CD14-positive monocyte (primary cell): ENCODE measurements around the gene CCDC110. TPM values are rescaled to one million over a fixed set of nuclear protein-coding genes. Genes with fewer than 3 reads are reported as not detected.

Source experiments
- DNase-seq, 3 donors: peaks; one replicate each; pipeline ENCODE4 v3.0.0-alpha.2; 2011 to 2022
- H2AFZ ChIP-seq: 2 replicates; pipeline ENCODE4 v1.6.0; 2012; ENCODE audit warnings: mild to moderate bottlenecking, low read depth, low read length, inconsistent platforms; ENCODE audit not compliant: insufficient read depth, poor library complexity, severe bottlenecking
- H3K27ac ChIP-seq, 2 donors: 1 replicate in 1 of 2; 2 replicates in 1 of 2; pipeline ENCODE4 v1.5.1; 2012 to 2013; ENCODE audit warnings: low read length in 2 of 2, control low read depth in 1 of 2, inconsistent platforms in 1 of 2, low read depth in 1 of 2, mild to moderate bottlenecking in 1 of 2
- H3K27me3 ChIP-seq, 2 donors: one replicate each; pipeline versions ENCODE4 v1.6.0 to v1.6.1; 2011 to 2013; ENCODE audit warnings: low read length in 2 of 2; ENCODE audit not compliant: control insufficient read depth in 2 of 2, insufficient read depth in 2 of 2
- H3K36me3 ChIP-seq, 2 donors: replicated peaks in 1 of 2; 1 replicate in 1 of 2; 2 replicates in 1 of 2; pipeline versions ENCODE4 v1.5.1 to v1.6.1; 2012 to 2013; ENCODE audit warnings: low read length in 2 of 2, control low read depth in 1 of 2, inconsistent platforms in 1 of 2, mild to moderate bottlenecking in 1 of 2; ENCODE audit not compliant: insufficient read depth in 2 of 2, control insufficient read depth in 1 of 2
- H3K4me1 ChIP-seq, 2 donors: 1 replicate in 1 of 2; 2 replicates in 1 of 2; pipeline versions ENCODE4 v1.5.1 to v1.6.1; 2012 to 2013; ENCODE audit warnings: low read length in 2 of 2, control low read depth in 1 of 2, inconsistent platforms in 1 of 2, mild to moderate bottlenecking in 1 of 2, moderate library complexity in 1 of 2; ENCODE audit not compliant: insufficient read depth in 2 of 2, control insufficient read depth in 1 of 2
- H3K4me2 ChIP-seq: replicated peaks from 2 replicates; pipeline ENCODE3; 2012; ENCODE audit warnings: low read length, moderate library complexity, mild to moderate bottlenecking; ENCODE audit not compliant: poor library complexity, severe bottlenecking; ENCODE audit errors: extremely low read depth
- H3K4me3 ChIP-seq, 3 experiments: fragments of 200-600 bp in 1 of 3; sonication (generic) in 1 of 3; replicated peaks in 1 of 3; 1 replicate in 2 of 3; 2 replicates in 1 of 3; pipeline ENCODE4 v1.5.1; 2011 to 2013; ENCODE audit warnings: low read length in 3 of 3, mild to moderate bottlenecking in 3 of 3, control low read depth in 2 of 3, low read depth in 2 of 3, inconsistent platforms in 1 of 3, moderate library complexity in 1 of 3
- H3K79me2 ChIP-seq: 2 replicates; pipeline ENCODE4 v1.6.0; 2012; ENCODE audit warnings: mild to moderate bottlenecking, control low read depth, inconsistent platforms, low read length, moderate library complexity; ENCODE audit not compliant: insufficient read depth
- H3K9ac ChIP-seq: 2 replicates; pipeline ENCODE4 v1.6.0; 2017; ENCODE audit warnings: low read length, mild to moderate bottlenecking; ENCODE audit not compliant: insufficient read depth, poor library complexity, severe bottlenecking
- H3K9me3 ChIP-seq, 2 donors: replicated peaks in 1 of 2; 1 replicate in 1 of 2; 2 replicates in 1 of 2; pipeline versions ENCODE4 v1.5.1 to v1.6.1; 2012 to 2013; ENCODE audit warnings: low read length in 2 of 2, control low read depth in 1 of 2; ENCODE audit not compliant: control insufficient read depth in 1 of 2, insufficient read depth in 1 of 2
- H4K20me1 ChIP-seq: 2 replicates; pipeline ENCODE4 v1.6.0; 2012; ENCODE audit warnings: mild to moderate bottlenecking, low read length, control low read depth, moderate library complexity; ENCODE audit not compliant: insufficient read depth
- H3K27ac Mint-ChIP-seq, 7 donors: one replicate each; pipeline ENCODE4 v1.8.0; 2020; ENCODE audit warnings: mild to moderate bottlenecking in 7 of 7, mixed read lengths in 7 of 7, moderate library complexity in 6 of 7, inconsistent platforms in 2 of 7
- H3K27me3 Mint-ChIP-seq, 3 donors: one replicate each; pipeline ENCODE4 v1.8.0; 2021 to 2022; ENCODE audit warnings: low read depth in 3 of 3, mild to moderate bottlenecking in 3 of 3, mixed read lengths in 3 of 3, moderate library complexity in 3 of 3, inconsistent platforms in 1 of 3
- H3K36me3 Mint-ChIP-seq, 2 donors: one replicate each; pipeline ENCODE4 v1.8.0; 2020; ENCODE audit warnings: mixed read lengths in 2 of 2, inconsistent platforms in 1 of 2, mild to moderate bottlenecking in 1 of 2
- H3K4me1 Mint-ChIP-seq: one replicate; pipeline ENCODE4 v1.8.0; 2020; ENCODE audit warnings: mild to moderate bottlenecking, mixed read lengths
- H3K4me3 Mint-ChIP-seq, 2 donors: one replicate each; pipeline ENCODE4 v1.8.0; 2020; ENCODE audit warnings: mild to moderate bottlenecking in 2 of 2, mixed read lengths in 2 of 2, moderate library complexity in 1 of 2
- H3K9me3 Mint-ChIP-seq, 7 donors: one replicate each; pipeline ENCODE4 v1.8.0; 2020 to 2022; ENCODE audit warnings: mixed read lengths in 7 of 7, mild to moderate bottlenecking in 6 of 7, moderate library complexity in 6 of 7, inconsistent platforms in 2 of 7
- CTCF ChIP-seq: fragments of 200-600 bp; IDR thresholded peaks from one replicate; pipeline ENCODE4 v1.8.0; 2022; ENCODE audit warnings: antibody characterized with exemption, mild to moderate bottlenecking
- WGBS: methylation state at CpG from one replicate; pipeline ENCODE4 v1.1.5; 2013; ENCODE audit warnings: missing lambda C conversion rate; ENCODE audit not compliant: insufficient coverage; 5-methylcytosine and 5-hydroxymethylcytosine counted together
- intact Hi-C, 2 donors: fragments of 100-400 bp; cut with micrococcal nuclease; formaldehyde crosslinking; loops; one replicate each; pipeline versions ENCODE4 v1.15.0 to v1.15.1; 2023
- polyA plus RNA-seq, 3 donors: library from polyadenylated mRNA; depleted of rRNA in 1 of 3; unstranded in 2 of 3; stranded (reverse) in 1 of 3; fragments of 300-500 nt in 2 of 3; fragments of >200 nt in 1 of 3; fragmentation: Illumina TruSeq in 2 of 3; gene quantifications; 1 replicate in 2 of 3; 2 replicates in 1 of 3; pipeline ENCODE4 v1.2.3, GENCODE V29; 2012 to 2021

The CCDC110 gene
- polyA plus RNA-seq, 3 donors = not detected

DNA sequence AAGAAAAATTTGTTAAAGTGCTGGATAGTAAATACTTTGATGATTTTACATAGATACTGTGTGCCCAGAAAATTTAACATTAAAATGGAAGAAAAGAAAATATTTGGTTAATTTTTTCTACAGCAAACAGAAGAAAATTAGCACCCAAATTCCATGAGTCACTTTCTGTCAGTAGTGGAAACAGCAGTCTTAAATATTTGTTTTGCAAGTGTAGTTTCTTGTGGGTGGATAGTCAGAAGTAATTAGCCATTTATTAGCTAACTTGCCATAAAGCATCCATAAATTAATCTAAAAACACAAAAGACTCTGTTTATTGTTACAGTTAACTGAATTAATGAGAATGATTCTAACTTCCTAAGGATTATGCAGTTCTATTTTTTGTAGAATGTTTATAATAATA, 36.1 kb downstream of the CCDC110 start:
- Histone ChIP-seq H3K4me1 (no peaks in the 10 kb centered on the region), H2AFZ (no peak overlapping the region), H3K4me2 (no peak overlapping the region), H3K36me3 (no peaks in the 10 kb centered on the region), H4K20me1 (no peaks in the 10 kb centered on the region), H3K4me3 (no peak overlapping the region), H3K9ac (no peak overlapping the region), H3K27me3 (peaks cover 9 to 30% of the 10 kb centered on the region in 2 donors), H3K9me3 (no peaks in the 10 kb centered on the region), H3K27ac (no peak overlapping the region), H3K79me2 (no peaks in the 10 kb centered on the region)
- Mint-ChIP-seq H3K9me3 (peaks cover 0 to 3% (median 0%) of the 10 kb centered on the region in 7 donors), H3K27ac (no peak overlapping the region), H3K4me1 (no peaks in the 10 kb centered on the region), H3K27me3 (peaks cover 11 to 30% (median 20%) of the 10 kb centered on the region in 3 donors), H3K36me3 (no peaks in the 10 kb centered on the region), H3K4me3 (no peak overlapping the region)
- DNase-seq = no peak
- no peak for TF ChIP-seq CTCF
- intact Hi-C loops = no loop called here

GRCh38 chr4:185429660-185430059, 41.9 kb downstream of the CCDC110 start:
- H4K20me1 ChIP-seq = no peaks in the 10 kb centered on the region
- Mint-ChIP-seq H3K4me3 (no peak overlapping the region), H3K4me1 (peaks cover 10% of the 10 kb centered on the region), H3K9me3 (peaks cover 0 to 11% (median 0%) of the 10 kb centered on the region in 7 donors), H3K36me3 (no peaks in the 10 kb centered on the region), H3K27me3 (peaks cover 12 to 46% (median 43%) of the 10 kb centered on the region in 3 donors), H3K27ac (no peak overlapping the region)
- H3K4me1 ChIP-seq = peaks cover 10 to 13% of the 10 kb centered on the region in 2 donors
- intact Hi-C loops = no loop called here
- WGBS = no CpG with 5 or more reads among the region's 5 CpGs
- no peak for DNase-seq
- H3K9ac ChIP-seq = no peak overlapping the region
- H3K4me3 ChIP-seq = no peak overlapping the region
- no peak for TF ChIP-seq CTCF
- H3K9me3 ChIP-seq = no peaks in the 10 kb centered on the region
- no peak overlapping the region for H2AFZ ChIP-seq
- H3K79me2 ChIP-seq = peaks cover 6% of the 10 kb centered on the region
- H3K27ac ChIP-seq = no peak overlapping the region
- peaks cover 0 to 11% of the 10 kb centered on the region in 2 donors for H3K27me3 ChIP-seq
- H3K4me2 ChIP-seq = no peak overlapping the region
- H3K36me3 ChIP-seq = no peaks in the 10 kb centered on the region
